ENCODE measurements around the gene NIPA2. TPM values are rescaled to one million over a fixed set of nuclear protein-coding genes. Genes with fewer than 3 reads are reported as not detected.
A peak's percentile ranks its signal among the peaks of the same experiment; 100 is the strongest.

The NIPA2 gene
- total and polyA plus RNA-seq, 2 of the 8 experiments (the other 6 are each of a cell fraction or from before 2014, with no cell fraction given): 38.5 to 81.7 TPM

GRCh38 chr15:22895465-22896190 lies 57.2 kb downstream of the NIPA2 start:
- no peak overlapping the region for H4K91ac ChIP-seq (replicated peaks; ENCODE audit: insufficient read length, low read length)
- no peak overlapping the region for H2AFZ ChIP-seq (ENCODE audit: low read length)
- H2BK120ac ChIP-seq (replicated peaks; ENCODE audit: low read depth, low read length): no peak overlapping the region
- no peak overlapping the region for H2BK5ac ChIP-seq (ENCODE audit: low read depth, low read length)
- FAIRE-seq: no peak
- no peak overlapping the region for H2BK20ac ChIP-seq (ENCODE audit: low read length)
- peak overlapping the region; percentile 41; the same call in 1 of the 2 replicates for H4K8ac ChIP-seq (ENCODE audit: extremely low read depth, insufficient read depth, low read length)
- H3K14ac ChIP-seq (ENCODE audit: insufficient read length): no peak overlapping the region
- no peaks in the 10 kb centered on the region for H3K9me3 ChIP-seq (ENCODE audit: insufficient read depth in 2 of 2, low read depth in 1 of 2, low read length in 1 of 2)
- H3K18ac ChIP-seq (ENCODE audit: extremely low read depth, low read length): no peak overlapping the region
- H3K79me1 ChIP-seq (ENCODE audit: low read depth, low read length): no peaks in the 10 kb centered on the region
- no peak overlapping the region for H3K27ac ChIP-seq (ENCODE audit: low read depth, low read length)
- no peak overlapping the region for H3K23ac ChIP-seq (ENCODE audit: insufficient read length)
- H2BK15ac ChIP-seq (ENCODE audit: low read length): no peak overlapping the region
- 98% methylated on average over 10 of the region's 10 CpGs; no CpG with 5 or more reads in 1 of the 2 experiments for WGBS, 2 experiments (ENCODE audit: extremely low coverage in 1 of 2, insufficient coverage in 1 of 2, insufficient read length in 1 of 2, insufficient replicate concordance in 2 of 2, low coverage in 1 of 2, low lambda C conversion rate in 2 of 2, missing lambda C conversion rate in 1 of 2)
- H3K36me3 ChIP-seq (ENCODE audit: control insufficient read depth in 2 of 4, insufficient read depth in 4 of 4, low read length in 3 of 4): peaks cover 0 to 2% (median 0%) of the 10 kb centered on the region in 4 experiments; a peak in 3 of 8 replicates
- peaks cover 0 to 5% of the 10 kb centered on the region in 2 experiments for H4K20me1 ChIP-seq (replicated peaks in 1 of 2; ENCODE audit: control insufficient read depth in 1 of 2, insufficient read depth in 2 of 2, low read length in 2 of 2)
- ChIA-PET POLR2A (ENCODE audit: partially characterized antibody) (interaction anchor here (0.7 kb wide), 1 partner anchor 46 kb away, joined by 3 read pairs; no protein-coding TSS in a partner anchor), CTCF (ENCODE audit: partially characterized antibody) (no interaction called here)
- H4K5ac ChIP-seq (ENCODE audit: insufficient read length, low read depth, low read length): no peak overlapping the region
- H3K56ac ChIP-seq (replicated peaks; ENCODE audit: insufficient read length, low read depth, low read length): no peak overlapping the region
- no peak overlapping the region for H3K4ac ChIP-seq (replicated peaks; ENCODE audit: insufficient read length, low read depth, low read length)
- no peak overlapping the region for H2BK12ac ChIP-seq (ENCODE audit: low read depth, low read length)
- H3K4me2 ChIP-seq (ENCODE audit: insufficient read depth in 1 of 2, low read depth in 2 of 2, low read length in 2 of 2): no peak overlapping the region
- no peaks in the 10 kb centered on the region for H3K79me2 ChIP-seq (ENCODE audit: control insufficient read depth in 1 of 2, insufficient read depth in 2 of 2, low read length in 2 of 2)
- H3K23me2 ChIP-seq (ENCODE audit: low read depth, low read length): no peaks in the 10 kb centered on the region
- no peak overlapping the region for H3K9ac ChIP-seq (replicated peaks in 1 of 4; ENCODE audit: extremely low read depth in 1 of 4, low read depth in 3 of 4, low read length in 3 of 4)
- H3K4me3 ChIP-seq (ENCODE audit: extremely low read depth in 1 of 4, insufficient read depth in 2 of 4, low read depth in 3 of 4, low read length in 4 of 4): no peak overlapping the region
- no peak for DNase-seq (ENCODE audit: low read depth in 1 of 2, low spot score in 2 of 2)
- H3K4me1 ChIP-seq (replicated peaks in 1 of 4; ENCODE audit: control insufficient read depth in 3 of 4, insufficient read depth in 4 of 4, low read length in 3 of 4): no peaks in the 10 kb centered on the region
- no peaks in the 10 kb centered on the region for H3K27me3 ChIP-seq (replicated peaks in 1 of 4; ENCODE audit: control insufficient read depth in 3 of 4, extremely low read depth in 1 of 4, insufficient read depth in 3 of 4, low read length in 3 of 4)
- H2AK5ac ChIP-seq (ENCODE audit: low read depth, low read length): no peak overlapping the region
- TF ChIP-seq CEBPB (IDR thresholded peaks at IDR 0.05; ENCODE audit: low read depth, low read length): no peak
- no peak for TF ChIP-seq RNF2 (IDR thresholded peaks at IDR 0.05; ENCODE audit: borderline replicate concordance, low read depth, low read length, missing control alignments, poor library complexity, severe bottlenecking)
- no peak for TF ChIP-seq E2F6 (IDR thresholded peaks at IDR 0.05)
- no peak for TF ChIP-seq ASH2L (IDR thresholded peaks at IDR 0.05; ENCODE audit: low read length)
- TF ChIP-seq NRF1 (IDR thresholded peaks at IDR 0.05; ENCODE audit: low read depth, low read length): no peak
- no peak for TF ChIP-seq TBP (IDR thresholded peaks at IDR 0.05; ENCODE audit: low read depth, low read length)
- TF ChIP-seq CREB1 (IDR thresholded peaks at IDR 0.05): no peak
- no peak for TF ChIP-seq CBX8 (IDR thresholded peaks at IDR 0.05; ENCODE audit: borderline replicate concordance, low read depth, low read length)
- TF ChIP-seq CTBP2 (IDR thresholded peaks at IDR 0.05; ENCODE audit: borderline replicate concordance, insufficient read depth, insufficient read length, low read length): no peak
- TF ChIP-seq USF2 (IDR thresholded peaks at IDR 0.05; ENCODE audit: low read length): no peak
- TF ChIP-seq CBX5 (IDR thresholded peaks at IDR 0.05; ENCODE audit: low read depth, low read length): no peak

Measured in H1 (cell line).